WTC11 (cell line): ENCODE data around the gene TCF3. TPM values are rescaled to one million over a fixed set of nuclear protein-coding genes. Genes with fewer than 3 reads are reported as not detected.

ENCODE experiments used
- ATAC-seq: fragments of 200-7000 bp; cut with Tn5 transposase; 2 replicates; pipeline ENCODE4 v1.10.0; 2021; ENCODE audit warnings: mild to moderate bottlenecking, moderate library complexity
- CTCF ChIA-PET: fragments of 300-600 bp; sonication (Branson Sonifier 250); formaldehyde crosslinking; loops from one replicate; lab custom pipeline; 2021; ENCODE audit warnings: antibody characterized with exemption; lab: Charles Lee
- POLR2A ChIA-PET: fragments of 350-600 bp; sonication (Branson Sonifier 250); formaldehyde crosslinking; loops from one replicate; lab custom pipeline; 2021; ENCODE audit warnings: antibody characterized with exemption; lab: Charles Lee
- DNase-seq: peaks from one replicate; pipeline ENCODE4 v3.0.0; 2021; ENCODE audit warnings: low spot score
- H3K27ac Mint-ChIP-seq: 2 replicates; pipeline ENCODE4 v1.8.0; 2021; ENCODE audit warnings: mixed read lengths
- H3K27me3 Mint-ChIP-seq: 2 replicates; pipeline ENCODE4 v1.8.0; 2021; ENCODE audit warnings: low read depth, mild to moderate bottlenecking, moderate library complexity, mixed read lengths
- H3K36me3 Mint-ChIP-seq: 2 replicates; pipeline ENCODE4 v1.8.0; 2021; ENCODE audit warnings: mixed read lengths
- H3K4me1 Mint-ChIP-seq: 2 replicates; pipeline ENCODE4 v1.8.0; 2022; ENCODE audit warnings: mixed read lengths
- H3K4me3 Mint-ChIP-seq: 2 replicates; pipeline ENCODE4 v1.8.0; 2021; ENCODE audit warnings: mild to moderate bottlenecking, moderate library complexity, mixed read lengths
- H3K9me3 Mint-ChIP-seq: 2 replicates; pipeline ENCODE4 v1.8.0; 2021; ENCODE audit warnings: mixed read lengths
- AFF4 ChIP-seq: sonication (generic); formaldehyde crosslinking; IDR thresholded peaks from 2 replicates; pipeline ENCODE4 v1.8.1; 2023; ENCODE audit warnings: mild to moderate bottlenecking, missing genetic modification reagents, borderline replicate concordance
- ARID4B ChIP-seq: sonication (generic); formaldehyde crosslinking; IDR thresholded peaks from 2 replicates; pipeline ENCODE4 v1.8.0; 2023; ENCODE audit warnings: missing genetic modification reagents, mild to moderate bottlenecking, borderline replicate concordance
- ATF1 ChIP-seq: sonication (generic); formaldehyde crosslinking; IDR thresholded peaks from 2 replicates; pipeline ENCODE4 v1.8.1; 2023; ENCODE audit warnings: mild to moderate bottlenecking, moderate library complexity, missing genetic modification reagents
- ATF2 ChIP-seq: sonication (generic); formaldehyde crosslinking; IDR thresholded peaks from 2 replicates; pipeline ENCODE4 v1.8.1; 2022; ENCODE audit warnings: low read depth, missing genetic modification reagents, borderline replicate concordance
- CTCF ChIP-seq: fragments of 200-600 bp; IDR thresholded peaks from 2 replicates; pipeline ENCODE4 v1.8.0; 2022; ENCODE audit warnings: antibody characterized with exemption
- HMGA2 ChIP-seq: fragments of 250-450 bp; sonication (Bioruptor Pico); IDR thresholded peaks from 2 replicates; pipeline ENCODE4 v1.4.0; 2021; ENCODE audit warnings: mild to moderate bottlenecking, moderate library complexity
- JUN ChIP-seq: sonication (generic); formaldehyde crosslinking; IDR thresholded peaks from 2 replicates; pipeline ENCODE4 v1.8.0; 2023; ENCODE audit warnings: mild to moderate bottlenecking, missing genetic modification reagents
- MLX ChIP-seq: sonication (generic); formaldehyde crosslinking; IDR thresholded peaks from 2 replicates; pipeline ENCODE4 v1.8.1; 2023; ENCODE audit warnings: mild to moderate bottlenecking, missing genetic modification reagents, moderate library complexity
- NR2C2 ChIP-seq: sonication (generic); formaldehyde crosslinking; IDR thresholded peaks from 2 replicates; pipeline ENCODE4 v1.8.0; 2022; ENCODE audit warnings: mild to moderate bottlenecking, missing genetic modification reagents
- SOX15 ChIP-seq: fragments of 250-450 bp; sonication (Bioruptor Pico); IDR thresholded peaks from 2 replicates; pipeline ENCODE4 v1.9.0; 2021; ENCODE audit warnings: mild to moderate bottlenecking
- TCF7 ChIP-seq: sonication (generic); formaldehyde crosslinking; IDR thresholded peaks from 2 replicates; pipeline ENCODE4 v1.8.0; 2022; ENCODE audit warnings: mild to moderate bottlenecking, low read depth, missing genetic modification reagents, moderate library complexity
- TEAD1 ChIP-seq: sonication (generic); formaldehyde crosslinking; IDR thresholded peaks from 2 replicates; pipeline ENCODE4 v1.8.0; 2022; ENCODE audit warnings: mild to moderate bottlenecking, missing genetic modification reagents
- TP53 ChIP-seq: sonication (generic); formaldehyde crosslinking; IDR thresholded peaks from 2 replicates; pipeline ENCODE4 v1.8.1; 2023; ENCODE audit warnings: mild to moderate bottlenecking, missing genetic modification reagents
- ZBTB21 ChIP-seq: sonication (generic); formaldehyde crosslinking; IDR thresholded peaks from 2 replicates; pipeline ENCODE4 v1.8.1; 2023; ENCODE audit warnings: mild to moderate bottlenecking, missing genetic modification reagents, borderline replicate concordance
- ZNF121 ChIP-seq: sonication (generic); formaldehyde crosslinking; IDR thresholded peaks from 2 replicates; pipeline ENCODE4 v1.8.0; 2023; ENCODE audit warnings: missing genetic modification reagents
- ZNF263 ChIP-seq: sonication (generic); formaldehyde crosslinking; IDR thresholded peaks from 2 replicates; pipeline ENCODE4 v1.8.1; 2022; ENCODE audit warnings: low read depth, mild to moderate bottlenecking, moderate library complexity, missing genetic modification reagents
- ZNF281 ChIP-seq: sonication (generic); formaldehyde crosslinking; IDR thresholded peaks from 2 replicates; pipeline ENCODE4 v1.8.0; 2023; ENCODE audit warnings: mild to moderate bottlenecking, missing genetic modification reagents
- ZNF423 ChIP-seq: fragments of 250-450 bp; sonication (Bioruptor Pico); IDR thresholded peaks from 2 replicates; pipeline ENCODE4 v2.1.2; 2022; ENCODE audit warnings: mild to moderate bottlenecking, moderate library complexity
- ZNF671 ChIP-seq: fragments of 250-450 bp; sonication (Bioruptor Pico); IDR thresholded peaks from 2 replicates; pipeline ENCODE4 v1.8.0; 2021; ENCODE audit warnings: mild to moderate bottlenecking
- total RNA-seq: library from RNA; stranded (reverse); gene quantifications from 3 replicates; pipeline ENCODE4 v1.2.3, GENCODE V29; 2021

The TCF3 gene
- total RNA-seq, 1 experiment from 2014 or later, result 324 TPM

GRCh38 chr19:1599460-1599846 lies 53.0 kb downstream of the TCF3 start:
- ATAC-seq (no peak), DNase-seq (no peak)
- Mint-ChIP-seq H3K9me3 (no peaks in the 10 kb centered on the region), H3K4me3 (no peak overlapping the region), H3K27ac (no peak overlapping the region), H3K4me1 (peaks cover 4% of the 10 kb centered on the region; the same call in 1 of the 2 replicates), H3K27me3 (no peaks in the 10 kb centered on the region), H3K36me3 (peaks cover 25% of the 10 kb centered on the region)
- TF ChIP-seq AFF4, result no peak
- no peak for TF ChIP-seq TCF7 (CRISPR knock-in tag)
- no peak for TF ChIP-seq ATF1 (CRISPR knock-in tag)
- TF ChIP-seq HMGA2 (CRISPR knock-in tag), result no peak
- no peak for TF ChIP-seq ATF2 (CRISPR knock-in tag)
- TF ChIP-seq ZNF423, result no peak
- TF ChIP-seq JUN (CRISPR knock-in tag), result no peak
- CTCF ChIA-PET, result interaction anchor here (1.6 kb wide), 1 partner anchor 53 kb away, joined by 9 read pairs; no protein-coding TSS in a partner anchor
- POLR2A ChIA-PET, result no interaction called here

- no peak overlapping the region for H3K27ac Mint-ChIP-seq
- TF ChIP-seq SOX15 (CRISPR knock-in tag) (no peak), ZBTB21 (no peak), ZNF121 (CRISPR knock-in tag) (no peak), ZNF263 (CRISPR knock-in tag) (no peak), TEAD1 (CRISPR knock-in tag) (no peak), ZNF671 (CRISPR knock-in tag) (no peak), TP53 (no peak), JUN (CRISPR knock-in tag) (no peak), ARID4B (CRISPR knock-in tag) (no peak), ZNF281 (CRISPR knock-in tag) (no peak), CTCF (no peak), MLX (no peak), NR2C2 (CRISPR knock-in tag) (no peak)
- ATAC-seq (no peak), DNase-seq (no peak)
- H3K27me3 Mint-ChIP-seq, result no peaks in the 10 kb centered on the region
- CTCF ChIA-PET, result interaction anchor here (1.6 kb wide), 1 partner anchor 53 kb away, joined by 9 read pairs; no protein-coding TSS in a partner anchor
- POLR2A ChIA-PET, result no interaction called here
- H3K9me3 Mint-ChIP-seq, result no peaks in the 10 kb centered on the region
- H3K4me1 Mint-ChIP-seq, result no peaks in the 10 kb centered on the region; the same call in 1 of the 2 replicates
- peaks cover 25% of the 10 kb centered on the region for H3K36me3 Mint-ChIP-seq
- no peak overlapping the region for H3K4me3 Mint-ChIP-seq
Measured at GRCh38 chr19:1598777-1599459, 53.5 kb downstream of the TCF3 start.
